Transverse colon (tissue), 4 donors: ENCODE results near the gene ZNF497. TPM values are rescaled to one million over a fixed set of nuclear protein-coding genes. Genes with fewer than 3 reads are reported as not detected.
A peak's percentile ranks its signal among the peaks of the same experiment; 100 is the strongest.

ENCODE experiments used
- DNase-seq: peaks from one replicate; pipeline ENCODE4 v3.0.0-alpha.2; 2019
- H3K27ac ChIP-seq, 4 donors: fragments of 200-600 bp; sonication (generic); 2 replicates each; pipeline ENCODE4 v1.5.1; 2016 to 2018; ENCODE audit warnings: inconsistent platforms in 4 of 4
- H3K27me3 ChIP-seq: fragments of 200-600 bp; sonication (generic); 2 replicates; pipeline ENCODE4 v1.5.1; 2017; ENCODE audit warnings: inconsistent platforms
- H3K36me3 ChIP-seq, 4 donors: fragments of 200-600 bp; sonication (generic); 2 replicates each; pipeline ENCODE4 v1.5.1; 2017 to 2019; ENCODE audit warnings: inconsistent platforms in 4 of 4
- H3K4me1 ChIP-seq, 4 donors: fragments of 200-600 bp; sonication (generic); 2 replicates each; pipeline ENCODE4 v1.5.1; 2017 to 2020; ENCODE audit warnings: inconsistent platforms in 4 of 4
- H3K4me3 ChIP-seq, 4 donors: fragments of 200-600 bp; sonication (generic); 1 replicate in 1 of 4; 2 replicates in 3 of 4; pipeline versions ENCODE4 v1.5.1 to v1.6.1; 2017 to 2019; ENCODE audit warnings: inconsistent platforms in 4 of 4
- H3K9me3 ChIP-seq, 2 donors: fragments of 200-600 bp; sonication (generic); 2 replicates each; pipeline ENCODE4 v1.5.1; 2017 to 2019; ENCODE audit warnings: inconsistent platforms in 2 of 2
- EP300 ChIP-seq: sonication (generic); formaldehyde crosslinking; IDR thresholded peaks from one replicate; pipeline ENCODE4 v1.6.1; 2017; ENCODE audit warnings: antibody characterized with exemption, low read depth
- POLR2A ChIP-seq: fragments of 450-650 bp; IDR thresholded peaks from one replicate; pipeline ENCODE4 v1.6.1; 2016; ENCODE audit warnings: antibody characterized with exemption, mild to moderate bottlenecking, moderate library complexity
- POLR2AphosphoS5 ChIP-seq, 3 donors: sonication (generic); formaldehyde crosslinking; IDR thresholded peaks; one replicate each; pipeline ENCODE4 v1.6.1; 2016; ENCODE audit warnings: antibody characterized with exemption in 3 of 3
- WGBS, 2 donors: methylation state at CpG; one replicate each; pipeline ENCODE4 v1.1.5; 2018; ENCODE audit warnings: low coverage in 1 of 2; 5-methylcytosine and 5-hydroxymethylcytosine counted together
- in situ Hi-C, 4 donors: fragments of 200-750 bp; cut with MboI; loops; one replicate each; pipeline versions ENCODE4 v1.15.0 to v1.15.1; 2017; ENCODE audit warnings: low sequenced_read_pairs in 3 of 4, low pct_ligation_motif_present in 1 of 4, low pct_unique_long_range_greater_than_20kb in 1 of 4
- intact Hi-C: fragments of 100-400 bp; cut with DNase I; formaldehyde crosslinking; loops from one replicate; pipeline ENCODE4 v1.15.1; 2023; ENCODE audit warnings: low total_unique reads
- total RNA-seq, 4 donors: library from RNA; depleted of rRNA; stranded (reverse); fragments of >200 nt; gene quantifications; one replicate each; pipeline ENCODE4 v1.1.0, GENCODE V29; 2016
- TF ChIP-seq, protein P1 (sequence below), 5 experiments: fragments of 200-600 bp in 3 of 5; fragments of 450-650 bp in 2 of 5; sonication (generic) in 3 of 5; IDR thresholded peaks; 1 replicate in 2 of 5; 2 replicates in 3 of 5; pipeline ENCODE4 v1.5.1; 2016 to 2017; ENCODE audit warnings: antibody characterized with exemption in 5 of 5, inconsistent platforms in 3 of 5, mild to moderate bottlenecking in 2 of 5, moderate library complexity in 1 of 5

The ZNF497 gene
- total RNA-seq, 4 donors from 2014 or later = 1.3 to 19.3 (median 4.2) TPM

DNA sequence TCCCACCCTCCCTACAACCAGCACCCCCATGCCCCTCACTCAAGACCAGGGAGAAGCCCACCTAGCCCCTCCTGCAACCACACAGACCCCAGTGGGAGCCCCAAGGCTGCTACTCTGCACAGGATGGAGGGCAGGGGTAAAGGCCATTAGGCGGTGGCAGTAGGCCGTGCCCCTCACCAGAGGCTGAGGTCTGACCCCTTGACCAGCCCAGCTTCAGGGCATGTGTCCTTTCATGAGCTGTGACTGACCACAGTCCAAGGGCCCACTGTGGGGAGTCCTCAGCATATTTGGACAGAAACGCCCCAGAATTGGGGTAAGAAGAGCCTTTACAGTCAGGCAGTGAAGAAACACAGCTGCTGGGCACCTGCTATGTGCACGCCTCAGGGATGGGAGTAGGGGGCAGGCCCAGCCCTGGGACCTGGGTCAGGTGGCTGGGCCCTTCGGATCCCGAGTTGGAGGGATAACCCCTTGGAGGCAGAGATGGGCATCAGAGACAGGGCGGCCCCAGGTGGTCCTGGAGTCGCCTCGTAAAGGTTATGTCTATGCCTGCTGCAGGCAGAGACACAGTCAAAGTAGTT, 22.9 kb upstream of the ZNF497 start:
- Histone ChIP-seq H3K4me3 (peak overlapping the region in 2 of 4 donors; percentile 64 to 80), H3K27me3 (no peaks in the 10 kb centered on the region), H3K9me3 (no peaks in the 10 kb centered on the region), H3K4me1 (peaks cover 17 to 41% (median 30%) of the 10 kb centered on the region in 4 donors), H3K27ac (peak overlapping the region; percentile 99), H3K36me3 (peaks cover 0 to 6% (median 2%) of the 10 kb centered on the region in 4 donors)
- intact Hi-C loops = no loop called here
- TF ChIP-seq POLR2A = no peak
- no peak for TF ChIP-seq POLR2AphosphoS5 (IDR thresholded peaks at IDR 0.05)
- TF ChIP-seq EP300 = no peak
- TF ChIP-seq, protein P1, sequence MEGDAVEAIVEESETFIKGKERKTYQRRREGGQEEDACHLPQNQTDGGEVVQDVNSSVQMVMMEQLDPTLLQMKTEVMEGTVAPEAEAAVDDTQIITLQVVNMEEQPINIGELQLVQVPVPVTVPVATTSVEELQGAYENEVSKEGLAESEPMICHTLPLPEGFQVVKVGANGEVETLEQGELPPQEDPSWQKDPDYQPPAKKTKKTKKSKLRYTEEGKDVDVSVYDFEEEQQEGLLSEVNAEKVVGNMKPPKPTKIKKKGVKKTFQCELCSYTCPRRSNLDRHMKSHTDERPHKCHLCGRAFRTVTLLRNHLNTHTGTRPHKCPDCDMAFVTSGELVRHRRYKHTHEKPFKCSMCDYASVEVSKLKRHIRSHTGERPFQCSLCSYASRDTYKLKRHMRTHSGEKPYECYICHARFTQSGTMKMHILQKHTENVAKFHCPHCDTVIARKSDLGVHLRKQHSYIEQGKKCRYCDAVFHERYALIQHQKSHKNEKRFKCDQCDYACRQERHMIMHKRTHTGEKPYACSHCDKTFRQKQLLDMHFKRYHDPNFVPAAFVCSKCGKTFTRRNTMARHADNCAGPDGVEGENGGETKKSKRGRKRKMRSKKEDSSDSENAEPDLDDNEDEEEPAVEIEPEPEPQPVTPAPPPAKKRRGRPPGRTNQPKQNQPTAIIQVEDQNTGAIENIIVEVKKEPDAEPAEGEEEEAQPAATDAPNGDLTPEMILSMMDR (IDR thresholded peaks at IDR 0.05) = no peak
- WGBS, 2 donors = 78% methylated on average over 9 of the region's 9 CpGs; no CpG with 5 or more reads in 1 of the 2 donors
- DNase-seq = no peak
- in situ Hi-C loops = no loop called here

DNA sequence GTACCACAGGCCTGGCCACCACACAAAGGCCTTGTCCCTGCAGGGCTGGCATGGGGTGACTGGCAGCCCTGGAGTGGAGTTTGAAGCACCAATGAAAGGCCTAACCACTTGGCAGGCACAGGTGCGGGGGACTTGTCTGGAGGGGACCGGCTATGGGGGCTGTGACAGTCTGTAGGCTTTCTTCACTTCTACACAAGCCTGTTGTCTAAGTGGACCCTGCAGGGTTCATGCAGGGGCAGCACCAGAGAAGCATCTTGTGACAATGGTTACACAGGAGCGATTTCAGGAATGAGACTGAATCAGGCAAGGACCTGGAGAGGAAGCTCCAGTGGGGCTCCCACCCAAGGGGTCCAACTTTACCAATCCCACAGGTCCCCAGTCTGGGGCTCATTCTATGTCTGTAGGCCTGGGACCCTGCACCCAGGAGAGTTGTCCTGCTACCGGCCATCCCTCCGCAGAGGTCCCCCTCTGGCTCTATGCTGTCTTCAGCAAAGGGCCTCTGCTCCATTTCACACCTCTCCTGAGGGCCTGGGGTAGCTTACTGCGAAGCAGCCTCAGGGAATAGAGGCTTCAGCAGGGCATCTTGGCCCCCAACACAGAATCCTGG, 20.5 kb upstream of the ZNF497 start:
- H3K4me1 ChIP-seq = peaks cover 23 to 40% (median 35%) of the 10 kb centered on the region in 4 donors

DNA sequence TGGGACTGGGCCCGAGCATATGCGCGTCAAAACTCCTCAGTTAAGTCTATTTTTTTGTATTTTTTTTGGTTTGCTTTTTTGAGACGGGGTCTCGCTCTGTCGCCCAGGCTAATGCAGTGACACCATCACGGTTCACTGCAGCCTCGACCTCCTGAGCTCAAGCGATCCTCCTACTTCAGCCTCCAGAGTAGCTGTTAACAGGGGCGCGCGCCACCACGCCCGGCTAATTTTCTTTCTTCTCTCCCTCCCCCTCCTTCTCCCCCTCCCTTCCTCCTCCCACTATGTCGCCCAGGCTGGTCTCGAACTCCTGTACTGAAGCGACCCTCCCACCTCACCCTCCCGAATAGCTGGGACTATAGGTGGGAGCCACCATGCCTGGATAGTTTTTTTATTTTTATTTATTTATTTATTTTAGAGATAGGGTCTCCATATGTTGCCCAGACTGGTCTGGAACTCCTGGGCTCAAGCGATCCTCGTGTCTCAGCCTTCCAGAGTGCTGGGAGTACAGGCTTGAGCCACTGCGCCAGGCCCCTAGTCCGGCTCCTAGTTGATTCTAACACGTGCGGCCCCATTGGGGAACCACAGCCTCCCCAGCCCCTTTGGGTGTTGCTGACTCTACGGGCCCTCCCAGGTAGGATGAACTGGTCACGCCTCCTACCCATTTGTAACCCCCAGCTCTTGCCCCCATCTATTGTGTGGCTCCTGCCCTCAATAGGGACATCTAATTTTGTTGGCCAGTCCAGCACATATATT, 19.1 kb upstream of the ZNF497 start:
- no peak for DNase-seq
- peak overlapping the region; percentile 43 to 89 (median 74) for H3K4me3 ChIP-seq
- H3K4me1 ChIP-seq = peaks cover 19 to 33% (median 30%) of the 10 kb centered on the region in 4 donors
- in situ Hi-C loops (no loop called here), intact Hi-C loops (no loop called here)
- no peaks in the 10 kb centered on the region for H3K36me3 ChIP-seq
- H3K9me3 ChIP-seq = no peaks in the 10 kb centered on the region
- H3K27me3 ChIP-seq = no peaks in the 10 kb centered on the region
- TF ChIP-seq POLR2AphosphoS5 (IDR thresholded peaks at IDR 0.05) (no peak), EP300 (no peak), POLR2A (no peak)
- TF ChIP-seq, protein P1 (IDR thresholded peaks at IDR 0.05) = no peak
- H3K27ac ChIP-seq = peak overlapping the region; percentile 94 to 96 (median 94)
- 7 to 30% methylated on average over 16 to 26 of the region's 26 CpGs for WGBS, 2 donors

More for the DNA sequence above, 20.5 kb upstream of the ZNF497 start:
- in situ Hi-C loops (no loop called here), intact Hi-C loops (no loop called here)
- DNase-seq = no peak
- Histone ChIP-seq H3K9me3 (no peaks in the 10 kb centered on the region), H3K36me3 (no peaks in the 10 kb centered on the region), H3K27ac (no peak overlapping the region), H3K27me3 (no peaks in the 10 kb centered on the region), H3K4me3 (no peak overlapping the region)
- 84% methylated on average over 5 of the region's 6 CpGs; no CpG with 5 or more reads in 1 of the 2 donors for WGBS, 2 donors
- TF ChIP-seq POLR2AphosphoS5 (IDR thresholded peaks at IDR 0.05) (no peak), EP300 (no peak), POLR2A (no peak)
- TF ChIP-seq, protein P1 (IDR thresholded peaks at IDR 0.05) = no peak
